DMS153 treated with DMSO at 0.1 percent for 48 hours (cell line): Measurements from ENCODE around the gene TEX14.
"Not testable (repeated sequence)": the region's sequence is repeated elsewhere in the genome, so short reads cannot be mapped to it uniquely, and the experiment has no call there.

Source experiments
- DNase-seq: peaks from one replicate; lab custom pipeline; 2025; ENCODE audit not compliant: unreplicated experiment; lab: John Stamatoyannopoulos, UW

The TEX14 gene

DNA sequence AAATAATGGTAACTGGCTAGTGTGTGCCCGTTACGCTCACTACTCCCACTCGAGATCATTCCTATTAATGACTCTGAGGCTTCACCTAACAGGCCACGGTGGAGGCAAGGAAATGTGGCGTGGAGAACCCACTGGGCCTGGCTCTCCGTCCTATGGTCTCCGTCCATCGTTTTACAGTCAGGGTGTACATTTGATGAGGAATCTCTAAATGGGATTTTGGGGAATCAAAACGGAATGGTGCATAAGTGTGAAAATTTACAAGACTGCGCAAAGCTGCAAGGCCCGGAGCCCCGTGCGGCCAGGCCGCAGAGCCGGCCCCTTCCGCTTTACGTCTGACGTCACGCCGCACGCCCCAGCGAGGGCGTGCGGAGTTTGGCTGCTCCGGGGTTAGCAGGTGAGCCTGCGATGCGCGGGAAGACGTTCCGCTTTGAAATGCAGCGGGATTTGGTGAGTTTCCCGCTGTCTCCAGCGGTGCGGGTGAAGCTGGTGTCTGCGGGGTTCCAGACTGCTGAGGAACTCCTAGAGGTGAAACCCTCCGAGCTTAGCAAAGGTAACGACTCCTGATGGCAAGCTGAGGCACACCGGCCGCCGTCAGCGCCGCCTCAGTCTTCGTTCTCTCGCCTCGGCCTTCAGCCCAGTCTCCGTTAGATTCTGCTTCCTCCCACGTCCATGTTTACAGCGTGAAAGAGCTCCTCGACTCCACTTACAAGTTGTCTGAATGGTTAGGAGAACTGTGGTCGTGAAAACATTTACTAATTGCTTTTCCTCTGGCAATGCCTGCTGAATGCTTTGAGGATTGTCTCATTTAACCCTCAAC lies 602 bp upstream of the TEX14 start, which contains the start of gene RAD51C:
RAD51C (plus strand) TSS at position 364 of the 817 bp plus-strand sequence; CDS start at position 406, 42 bp downstream.
- peak; percentile 66 for DNase-seq

GRCh38 chr17:58690033-58690432 lies 1.8 kb downstream of the TEX14 start:
- not testable (repeated sequence) for DNase-seq

DNA sequence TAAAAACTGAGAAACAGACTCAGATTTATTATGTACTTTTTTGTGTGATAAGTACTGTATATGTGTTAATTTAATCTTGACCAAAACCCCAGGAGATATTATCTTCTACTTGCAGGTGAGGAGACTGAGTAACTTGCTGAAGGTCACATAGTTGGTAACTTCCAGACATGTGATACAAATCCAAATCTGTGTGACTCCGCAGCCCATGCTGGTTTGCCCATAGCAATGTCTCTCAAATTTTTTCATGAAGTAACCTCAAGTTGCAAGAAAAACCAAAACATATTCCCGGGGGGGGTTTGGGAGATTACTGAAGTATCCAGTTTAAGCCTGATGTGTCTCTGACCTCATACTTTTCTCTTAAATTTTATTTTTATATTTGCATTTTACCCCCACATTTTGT lies 3.3 kb downstream of the TEX14 start:
- no peak for DNase-seq

DNA sequence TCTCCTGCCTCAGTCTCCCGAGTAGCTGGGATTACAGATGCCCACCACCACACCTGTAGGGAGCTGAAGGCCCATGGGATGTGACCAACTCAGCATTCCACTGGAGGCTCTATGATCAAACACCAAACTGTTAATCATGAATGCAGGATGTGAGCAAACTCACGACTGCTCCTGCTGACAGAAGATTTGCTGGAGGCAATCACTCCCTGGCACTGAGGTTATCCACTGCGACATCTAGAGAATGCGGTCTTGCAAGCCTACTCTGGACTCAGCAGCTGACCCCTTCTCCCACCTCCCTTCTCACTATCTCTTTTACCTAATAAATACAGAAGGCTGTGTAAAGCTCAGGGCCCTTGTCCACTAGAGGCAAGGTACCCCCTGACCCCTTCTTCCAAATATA lies 4.9 kb downstream of the TEX14 start:
- no peak for DNase-seq

- not testable (repeated sequence) for DNase-seq
Observed at GRCh38 chr17:58684462-58684861, 7.4 kb downstream of the TEX14 start.

- no peak for DNase-seq
Observed at GRCh38 chr17:58684003-58684402, 7.8 kb downstream of the TEX14 start.

- DNase-seq, result no peak
Observed at GRCh38 chr17:58680038-58680369, 11.8 kb downstream of the TEX14 start.

GRCh38 chr17:58679263-58680037 lies 12.4 kb downstream of the TEX14 start:
- no peak for DNase-seq

- DNase-seq, result not testable (repeated sequence)
Observed at GRCh38 chr17:58678287-58678686, 13.6 kb downstream of the TEX14 start.

DNA sequence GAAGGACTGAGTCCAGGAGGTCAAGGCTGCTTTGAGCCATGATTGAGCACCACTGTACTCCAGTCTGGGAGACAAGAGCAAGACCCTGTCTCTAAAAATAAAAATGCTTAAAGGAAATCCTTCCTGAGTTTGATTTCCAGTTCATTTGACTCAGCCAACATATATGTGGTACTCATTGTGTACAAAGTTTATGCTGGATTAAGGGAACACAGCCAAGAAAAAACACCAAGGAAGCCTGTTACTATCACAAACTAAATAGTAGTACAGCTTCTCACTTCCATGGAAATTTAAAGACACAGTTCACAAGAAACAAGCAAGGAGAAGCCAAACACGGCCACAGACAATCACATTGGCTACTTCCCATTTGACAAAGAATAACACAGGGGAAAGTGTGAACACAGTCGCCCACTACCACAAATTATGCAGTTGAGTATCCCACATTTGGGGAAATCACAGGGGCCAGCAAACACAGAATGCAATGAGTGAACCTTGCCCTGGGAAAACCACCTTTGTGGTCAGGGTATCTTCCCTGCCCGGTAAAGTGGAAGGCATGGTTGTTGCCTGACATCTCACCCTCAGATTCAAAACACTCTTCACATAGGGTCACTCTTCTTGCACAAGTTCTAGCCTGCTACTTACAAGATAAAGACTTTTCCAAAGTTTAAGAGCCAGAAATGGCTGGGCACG lies 14.5 kb downstream of the TEX14 start:
- no peak for DNase-seq

- no peak for DNase-seq
Observed at GRCh38 chr17:58671969-58672368, 19.9 kb downstream of the TEX14 start.

- DNase-seq, result no peak
Observed at GRCh38 chr17:58669853-58670252, 22.0 kb downstream of the TEX14 start.

DNA sequence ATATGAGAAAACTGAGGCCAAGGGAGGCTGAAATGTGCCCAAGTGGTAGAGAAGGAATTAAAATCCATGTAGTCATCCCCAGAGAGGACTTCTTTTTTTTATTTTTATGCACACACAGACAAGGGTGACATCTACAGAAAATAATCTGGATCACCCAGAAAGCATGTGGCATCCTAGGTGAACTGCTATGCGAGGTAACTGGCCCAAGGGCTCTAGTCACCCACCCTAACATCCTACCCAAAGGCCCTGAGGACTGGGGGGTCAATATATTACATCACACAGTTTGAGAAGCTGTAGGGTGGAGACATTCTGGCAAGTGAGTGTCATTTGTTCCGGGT lies 23.3 kb downstream of the TEX14 start:
- DNase-seq, result no peak

DNA sequence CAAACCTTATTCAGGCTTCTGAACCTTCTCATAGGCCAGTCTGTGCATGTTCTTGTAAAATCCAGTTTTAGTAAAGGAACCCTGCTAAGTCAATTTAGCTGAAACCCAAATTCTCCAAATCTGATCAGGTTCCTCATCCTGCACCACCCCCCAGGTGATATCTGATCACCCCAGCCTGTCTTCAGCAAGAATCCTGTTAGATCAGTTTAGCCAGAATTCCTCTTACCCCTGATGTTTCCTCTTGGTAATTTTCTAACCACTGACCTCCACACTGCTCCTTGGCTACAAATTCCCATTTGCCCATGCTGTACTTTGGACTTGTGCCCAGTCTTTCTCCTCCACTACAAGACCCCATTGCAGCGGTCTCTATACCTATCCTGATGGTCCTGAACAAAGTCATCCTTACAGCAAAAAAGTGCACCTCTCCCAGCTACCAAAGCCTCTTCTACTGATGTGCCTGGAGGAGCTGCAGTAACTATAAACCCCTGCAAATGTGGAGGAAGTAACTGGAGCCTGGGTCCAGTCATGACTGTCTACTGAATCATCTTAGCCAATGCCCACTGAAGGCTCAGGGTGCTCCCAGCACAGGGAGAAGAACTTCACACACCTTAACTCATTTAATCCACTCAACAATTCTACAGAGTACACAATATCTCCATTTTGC lies 23.8 kb downstream of the TEX14 start:
- no peak for DNase-seq

- DNase-seq, result no peak
Observed at GRCh38 chr17:58666858-58667267, 25.0 kb downstream of the TEX14 start.

DNA sequence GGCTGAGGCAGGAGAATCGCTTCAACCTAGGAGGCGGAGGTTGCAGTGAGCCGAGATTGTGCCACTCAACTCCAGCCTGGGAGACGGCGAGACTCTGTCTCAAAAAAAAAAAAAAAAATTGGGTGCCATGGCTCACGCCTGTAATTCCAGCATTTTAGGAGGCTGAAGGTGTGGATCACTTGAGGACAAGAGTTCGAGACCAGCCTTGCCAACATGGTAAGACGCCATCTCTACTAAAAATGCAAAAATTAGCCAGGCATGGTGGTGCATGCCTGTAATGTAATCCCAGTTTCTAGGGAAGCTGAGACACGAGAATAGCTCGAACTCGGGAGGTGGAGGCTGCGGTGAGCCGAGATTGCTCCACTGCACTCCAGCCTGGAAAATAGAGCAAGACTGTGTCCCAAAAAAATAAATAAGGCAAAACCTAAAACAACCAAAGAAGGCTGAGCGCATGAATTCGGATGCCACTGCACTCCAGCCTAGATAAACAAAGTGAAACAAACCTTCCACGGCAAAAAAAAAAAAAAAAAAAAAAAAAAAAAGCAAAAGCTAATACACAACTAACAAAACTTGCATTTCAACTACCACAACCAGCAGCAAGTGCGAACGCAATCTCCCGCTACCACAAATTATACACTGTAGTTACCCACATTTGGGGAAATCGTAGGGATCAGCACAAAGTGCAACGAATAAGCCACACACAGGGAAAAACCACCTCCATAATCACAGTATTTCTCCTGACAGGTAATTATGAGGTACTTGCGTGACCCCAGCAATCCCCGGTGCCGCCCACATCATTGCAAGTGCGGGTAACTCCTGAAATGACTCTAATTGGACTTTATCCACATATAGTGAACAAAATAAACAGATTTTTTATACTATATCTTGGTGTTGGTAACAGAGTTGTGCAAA lies 25.6 kb downstream of the TEX14 start:
- DNase-seq, result no peak

GRCh38 chr17:58664302-58664701 lies 27.5 kb downstream of the TEX14 start:
- DNase-seq, result no peak

- no peak for DNase-seq
Observed at GRCh38 chr17:58661499-58661898, 30.3 kb downstream of the TEX14 start.

DNA sequence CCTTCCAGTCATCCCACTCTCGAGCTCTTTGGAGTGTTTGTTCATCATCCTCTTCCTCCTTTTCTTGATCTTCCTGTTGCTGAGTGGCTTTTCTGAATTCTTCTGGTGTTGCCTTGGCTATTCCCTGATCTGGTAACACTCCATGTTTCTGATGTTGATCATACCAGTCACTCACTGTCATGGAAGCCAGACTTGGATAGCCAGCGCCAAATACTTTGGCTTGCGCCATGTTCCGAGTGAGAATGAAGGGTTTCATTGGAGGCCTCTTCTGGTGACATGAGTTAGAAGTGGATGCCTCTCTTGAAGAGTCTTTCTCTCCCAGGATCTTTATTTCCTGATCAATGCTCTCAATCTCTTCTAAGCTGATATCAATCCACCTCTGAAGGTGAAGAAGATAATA lies 31.2 kb downstream of the TEX14 start:
- no peak for DNase-seq

DNA sequence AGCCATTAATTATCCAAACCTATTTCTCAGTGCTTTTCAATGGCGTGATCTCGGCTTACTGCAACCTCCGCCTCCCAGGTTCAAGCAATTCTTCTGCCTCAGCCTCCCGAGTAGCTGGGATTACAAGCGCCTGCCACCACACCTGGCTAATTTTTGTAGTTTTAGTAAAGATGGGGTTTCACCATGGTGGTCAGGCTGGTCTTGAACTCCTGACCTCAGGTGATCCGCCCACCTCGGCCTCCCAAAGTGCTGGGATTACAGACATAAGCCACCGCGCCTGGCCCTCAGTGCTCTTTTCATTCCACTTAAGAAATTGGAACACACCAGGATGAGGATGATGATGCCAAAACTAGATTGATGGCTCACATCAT lies 32.1 kb downstream of the TEX14 start:
- not testable (repeated sequence) for DNase-seq
